GM12892 (cell line): ENCODE results near the gene FRMPD4.

Source experiments
- POLR2A ChIP-seq: IDR thresholded peaks from 2 replicates; pipeline ENCODE4 v1.6.1; 2011; ENCODE audit warnings: low read depth, low read length, control low read depth
- POLR2AphosphoS5 ChIP-seq: IDR thresholded peaks from 2 replicates; pipeline ENCODE4 v1.6.1; 2011; ENCODE audit warnings: low read depth, low read length, control low read depth
- TAF1 ChIP-seq: IDR thresholded peaks from 2 replicates; pipeline ENCODE4 v1.6.1; 2011; ENCODE audit warnings: low read depth, mild to moderate bottlenecking, control low read depth, low read length, borderline replicate concordance

GRCh38 chrX:12701628-12702027 is 563.4 kb downstream of the FRMPD4 start:
- TF ChIP-seq POLR2A (no peak), POLR2AphosphoS5 (no peak), TAF1 (no peak)
